Measurements from ENCODE around the gene DISC1. TPM values are rescaled to one million over a fixed set of nuclear protein-coding genes. Genes with fewer than 3 reads are reported as not detected.
"Not testable (repeated sequence)": the region's sequence is repeated elsewhere in the genome, so short reads cannot be mapped to it uniquely, and the experiment has no call there.

DISC1 gene
- total RNA-seq, result 5.5 TPM
- long read RNA-seq, partial matches to known transcripts, result 1 of 72 reads
- long read RNA-seq, other reads (novel, unspliced or antisense), result 71 of 72 reads

GRCh38 chr1:231626535-231626950, at the start of gene DISC1:
Gene DISC1, plus strand, starts transcription at chr1:231626790. Its CDS starts 78 bp downstream, at chr1:231626868.
- peak; percentile 93 for DNase-seq (ENCODE audit: low spot score)
- intact Hi-C loops (cut with DNase I), result no loop called here

- DNase-seq (ENCODE audit: low spot score), result no peak
- intact Hi-C loops (cut with DNase I), result no loop called here
Measured at GRCh38 chr1:231576804-231577718, 49.5 kb upstream of the DISC1 start.

DNA sequence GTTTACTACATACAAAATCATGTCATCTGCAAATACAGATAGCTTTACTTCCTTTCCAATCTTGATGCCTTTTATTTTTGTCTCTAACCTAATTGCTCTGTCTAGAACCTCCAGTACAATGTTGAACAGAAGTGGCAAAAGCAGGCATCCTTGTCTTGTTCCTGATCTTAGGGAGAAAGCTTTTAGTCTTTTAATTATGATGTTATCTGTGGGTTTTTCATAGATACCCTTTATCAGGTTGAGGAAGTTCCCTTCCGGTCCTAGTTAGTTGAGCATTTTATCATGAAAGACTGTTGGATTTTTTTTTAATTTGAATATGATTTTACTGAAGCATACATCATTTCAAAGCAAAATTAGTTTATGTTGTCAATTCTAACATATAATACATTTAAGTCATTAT, 45.7 kb upstream of the DISC1 start:
- DNase-seq (ENCODE audit: low spot score), result no peak
- intact Hi-C loops (cut with DNase I), result no loop called here

- DNase-seq (ENCODE audit: low spot score), result no peak
- intact Hi-C loops (cut with DNase I), result no loop called here
Measured at GRCh38 chr1:231581859-231582258, 44.7 kb upstream of the DISC1 start.

DNA sequence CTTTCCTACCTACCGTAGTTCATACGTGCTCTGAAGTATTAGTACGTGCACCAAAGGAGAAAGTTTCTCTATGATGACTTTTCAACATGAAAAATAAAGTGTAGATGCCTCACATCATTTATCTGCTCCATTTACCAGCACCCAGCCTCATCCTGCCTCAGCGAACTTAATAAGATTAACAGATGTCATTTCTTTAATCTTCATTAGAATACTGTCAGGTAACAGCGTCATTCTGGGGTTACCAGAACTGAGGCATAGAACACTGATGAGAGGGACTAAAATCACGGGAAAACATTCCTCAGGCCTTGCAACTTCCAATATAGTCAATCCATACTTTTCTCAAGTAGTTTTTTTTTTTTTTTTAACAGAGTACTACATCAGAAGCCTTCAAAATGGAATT, 43.2 kb upstream of the DISC1 start:
- intact Hi-C loops (cut with DNase I), result no loop called here

GRCh38 chr1:231584117-231584516, 42.5 kb upstream of the DISC1 start:
- no peak for DNase-seq (ENCODE audit: low spot score)
- intact Hi-C loops (cut with DNase I), result no loop called here

More for the DNA sequence above, 43.2 kb upstream of the DISC1 start:
- no peak for DNase-seq (ENCODE audit: low spot score)

DNA sequence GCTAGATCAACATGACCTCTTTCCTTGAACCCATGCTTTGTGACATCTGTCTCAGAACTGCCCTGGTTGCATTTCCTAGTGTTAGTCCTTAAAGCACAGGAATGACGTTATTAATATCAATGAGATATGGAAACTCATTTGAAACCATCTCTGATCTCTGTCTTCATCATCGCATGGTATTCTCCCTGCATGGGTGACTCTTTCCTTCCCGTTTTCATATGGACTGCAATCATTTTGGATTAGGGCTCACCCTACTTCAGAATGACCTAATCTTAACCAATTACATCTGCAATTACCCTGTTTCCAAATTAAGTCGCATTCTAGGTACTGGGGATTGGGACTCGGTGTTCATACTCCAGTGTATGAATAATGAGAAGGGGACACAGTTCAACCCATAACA, 41.7 kb upstream of the DISC1 start:
- intact Hi-C loops (cut with DNase I), result loop anchor here (5.0 kb wide), 1 partner anchor 38 kb away; no protein-coding TSS in a partner anchor
- no peak for DNase-seq (ENCODE audit: low spot score)

- no peak for DNase-seq (ENCODE audit: low spot score)
- intact Hi-C loops (cut with DNase I), result loop anchor here (2.0 to 5.0 kb wide), 2 partner anchors 168 to 232 kb away; partner anchors contain the start of gene EGLN1
Measured at GRCh38 chr1:231590453-231591198, 36.0 kb upstream of the DISC1 start.

- intact Hi-C loops (cut with DNase I), result loop anchor here (2.0 to 5.0 kb wide), 2 partner anchors 169 to 233 kb away; partner anchors contain the start of gene EGLN1
- no peak for DNase-seq (ENCODE audit: low spot score)
Measured at GRCh38 chr1:231591466-231591865, 35.1 kb upstream of the DISC1 start.

GRCh38 chr1:231592809-231593208, 33.8 kb upstream of the DISC1 start:
- no peak for DNase-seq (ENCODE audit: low spot score)
- intact Hi-C loops (cut with DNase I), result loop anchor here (5.0 kb wide), 1 partner anchor 171 kb away; the partner anchor contains the start of gene EGLN1

GRCh38 chr1:231593264-231593663, 33.3 kb upstream of the DISC1 start:
- not testable (repeated sequence) for DNase-seq (ENCODE audit: low spot score)
- intact Hi-C loops (cut with DNase I), result loop anchor here (5.0 kb wide), 1 partner anchor 171 kb away; the partner anchor contains the start of gene EGLN1

GRCh38 chr1:231594123-231594522, 32.5 kb upstream of the DISC1 start:
- DNase-seq (ENCODE audit: low spot score), result no peak
- intact Hi-C loops (cut with DNase I), result loop anchor here (5.0 kb wide), 1 partner anchor 172 kb away; the partner anchor contains the start of gene EGLN1

GRCh38 chr1:231594749-231595148, 31.8 kb upstream of the DISC1 start:
- DNase-seq (ENCODE audit: low spot score), result no peak
- intact Hi-C loops (cut with DNase I), result loop anchor here (5.0 kb wide), 1 partner anchor 172 kb away; the partner anchor contains the start of gene EGLN1

GRCh38 chr1:231596337-231596791, 30.2 kb upstream of the DISC1 start:
- intact Hi-C loops (cut with DNase I), result no loop called here
- no peak for DNase-seq (ENCODE audit: low spot score)

DNA sequence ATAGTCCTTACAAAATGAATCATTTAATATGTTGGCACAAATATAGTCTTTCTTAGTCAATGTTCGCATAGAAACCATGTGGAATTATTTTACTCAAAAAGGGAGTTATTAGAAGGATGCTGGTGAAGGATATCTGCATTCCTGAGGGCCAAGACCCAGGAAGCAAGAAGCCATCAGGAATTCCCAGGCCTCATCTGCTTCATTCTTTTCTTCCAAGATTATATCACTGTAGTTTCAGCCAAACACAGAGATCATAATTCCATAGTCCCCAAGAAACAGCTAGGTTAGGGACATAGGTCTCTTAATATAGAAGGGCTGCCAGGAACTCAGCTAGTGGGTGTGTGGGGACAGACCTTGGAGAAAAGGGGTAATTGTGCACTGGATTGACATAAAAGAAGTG, 28.6 kb upstream of the DISC1 start:
- intact Hi-C loops (cut with DNase I), result no loop called here

DNA sequence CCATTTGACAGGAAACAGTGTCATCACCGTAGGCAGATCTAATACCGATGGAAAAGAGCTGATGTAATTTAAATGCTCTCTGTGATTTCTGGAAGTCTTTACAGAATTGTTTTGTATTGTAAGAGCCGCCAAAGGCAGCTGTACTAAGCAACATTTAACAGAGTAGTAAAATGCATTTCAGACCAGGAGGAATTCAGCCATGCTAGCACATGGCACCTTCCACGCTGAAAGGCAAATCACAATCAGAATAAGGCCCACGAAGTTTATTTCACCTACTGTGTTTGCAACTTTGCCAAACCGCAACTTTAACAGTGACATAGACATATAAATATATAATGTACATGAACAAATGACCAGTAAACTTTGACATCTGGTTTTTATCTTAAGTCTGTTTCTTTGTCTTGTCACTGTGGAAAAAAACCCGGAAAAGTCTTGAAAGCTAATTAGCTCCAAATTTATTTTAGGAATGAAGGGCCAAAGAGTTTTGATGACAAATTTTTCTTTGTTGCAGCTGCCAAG, 26.1 kb upstream of the DISC1 start:
- intact Hi-C loops (cut with DNase I), result no loop called here
- no peak for DNase-seq (ENCODE audit: low spot score)

More for the DNA sequence above, 28.6 kb upstream of the DISC1 start:
- DNase-seq (ENCODE audit: low spot score), result no peak

GRCh38 chr1:231601824-231602672, 24.5 kb upstream of the DISC1 start:
- intact Hi-C loops (cut with DNase I), result no loop called here

DNA sequence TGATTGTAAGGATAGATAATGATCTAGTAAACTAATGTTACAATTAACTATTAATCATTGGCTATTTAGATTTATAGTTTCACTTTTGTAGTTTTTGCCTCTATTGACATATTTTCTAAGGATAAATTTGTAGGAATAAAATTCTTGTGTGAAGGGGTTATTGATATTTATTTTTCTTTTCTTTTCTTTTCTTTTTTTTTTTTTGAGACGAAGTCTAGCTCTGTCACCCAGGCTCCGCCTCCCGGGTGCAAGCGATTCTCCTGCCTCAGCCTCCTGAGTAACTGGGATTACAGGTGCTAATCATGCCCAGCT, 24.0 kb upstream of the DISC1 start:
- intact Hi-C loops (cut with DNase I), result no loop called here

More at GRCh38 chr1:231601824-231602672, 24.5 kb upstream of the DISC1 start:
- no peak for DNase-seq (ENCODE audit: low spot score)

More for the DNA sequence above, 24.0 kb upstream of the DISC1 start:
- no peak for DNase-seq (ENCODE audit: low spot score)
